K562 (cell line): ENCODE results near the gene EFEMP2. TPM values are rescaled to one million over a fixed set of nuclear protein-coding genes. Genes with fewer than 3 reads are reported as not detected.

Source experiments
- ARHGAP35 ChIP-seq: fragments of 450-650 bp; IDR thresholded peaks from 2 replicates; pipeline ENCODE4 v1.6.1; 2018; ENCODE audit not compliant: partially characterized antibody
- CBX1 ChIP-seq: sonication (generic); IDR thresholded peaks from 2 replicates; pipeline ENCODE4 v1.6.1; 2016; ENCODE audit warnings: antibody characterized with exemption, low read depth, mild to moderate bottlenecking
- DNMT1 ChIP-seq: fragments of 450-650 bp; IDR thresholded peaks from 2 replicates; pipeline ENCODE4 v1.6.1; 2016; ENCODE audit warnings: antibody characterized with exemption, mild to moderate bottlenecking
- ELF1 ChIP-seq: fragments of 200-800 bp; sonication (Bioruptor generic); IDR thresholded peaks from 2 replicates; pipeline ENCODE4 v1.6.1; 2016; ENCODE audit warnings: missing genetic modification characterization, missing compliant biosample characterization
- GABPB2 ChIP-seq: fragments of 250-450 bp; sonication (Bioruptor Pico); conservative IDR thresholded peaks from 2 replicates; pipeline ENCODE4 v1.5.1; 2021; ENCODE audit warnings: mild to moderate bottlenecking
- HDAC3 ChIP-seq: fragments of 450-650 bp; IDR thresholded peaks from 2 replicates; pipeline ENCODE4 v1.6.1; 2018; ENCODE audit warnings: borderline replicate concordance, mild to moderate bottlenecking, moderate library complexity; ENCODE audit not compliant: partially characterized antibody
- MAFK ChIP-seq: IDR thresholded peaks from 2 replicates; pipeline ENCODE4 v1.6.1; 2011; ENCODE audit warnings: low read length, improper control_type of control experiment
- NR3C1 ChIP-seq: sonication (generic); formaldehyde crosslinking; IDR thresholded peaks from 2 replicates; pipeline ENCODE4 v1.8.1; 2022; ENCODE audit warnings: missing genetic modification reagents
- PPARD ChIP-seq: fragments of 250-450 bp; sonication (Bioruptor Pico); IDR thresholded peaks from 2 replicates; pipeline ENCODE4 v1.8.0; 2022; ENCODE audit warnings: inconsistent platforms, mild to moderate bottlenecking, moderate library complexity
- RAD21 ChIP-seq, 2 experiments: fragments of 250-450 bp in 1 of 2; fragments of 450-650 bp in 1 of 2; sonication (Bioruptor Pico) in 1 of 2; formaldehyde crosslinking in 1 of 2; IDR thresholded peaks in 1 of 2; conservative IDR thresholded peaks in 1 of 2; 2 replicates each; pipeline versions ENCODE4 v1.4.0 to v1.8.0; 2020 to 2022; ENCODE audit warnings: mild to moderate bottlenecking in 2 of 2, moderate library complexity in 1 of 2
- RFX7 ChIP-seq: fragments of 250-450 bp; sonication (Bioruptor Pico); IDR thresholded peaks from 2 replicates; pipeline ENCODE4 v1.5.1; 2021; ENCODE audit warnings: mild to moderate bottlenecking
- ZBTB8A ChIP-seq: fragments of 450-650 bp; IDR thresholded peaks from 2 replicates; pipeline ENCODE4 v1.6.1; 2018; ENCODE audit warnings: mild to moderate bottlenecking, moderate library complexity; ENCODE audit not compliant: partially characterized antibody
- ZKSCAN8 ChIP-seq: fragments of 200-800 bp; sonication (Bioruptor generic); IDR thresholded peaks from 2 replicates; pipeline ENCODE4 v1.6.1; 2016; ENCODE audit warnings: missing genetic modification characterization, missing compliant biosample characterization
- ZNF133 ChIP-seq: fragments of 250-450 bp; sonication (Bioruptor Pico); IDR thresholded peaks from 2 replicates; pipeline ENCODE4 v1.4.0; 2020; ENCODE audit warnings: mild to moderate bottlenecking
- ZNF668 ChIP-seq: fragments of 250-450 bp; sonication (Bioruptor Pico); IDR thresholded peaks from 2 replicates; pipeline ENCODE4 v1.8.0; 2022; ENCODE audit warnings: mild to moderate bottlenecking, inconsistent platforms
- polyA plus RNA-seq, 8 experiments: library from polyadenylated mRNA; depleted of rRNA in 4 of 8; stranded (reverse) in 5 of 8; unstranded in 3 of 8; fragments of >200 nt; fragmentation: Nextera tagmentation in 2 of 8; fragmentation: Illumina TruSeq in 1 of 8; extraction: Ambion mirVana in 2 of 8; extraction: Trizol in 1 of 8; gene quantifications; 2 replicates each; pipeline versions ENCODE4 v1.2.1 to v1.2.3, GENCODE V29; 2011 to 2014; ENCODE audit warnings: inconsistent platforms in 1 of 8, missing spikeins in 1 of 8
- total RNA-seq, 7 experiments: library from RNA; depleted of rRNA in 6 of 7; stranded (reverse); fragments of >200 nt in 6 of 7; fragmentation: Illumina TruSeq in 2 of 7; extraction: Trizol in 2 of 7; gene quantifications; 2 replicates each; pipeline versions ENCODE4 v1.2.1 to v1.2.3, GENCODE V29; 2011 to 2021; ENCODE audit warnings: low replicate concordance in 1 of 7
- TF ChIP-seq, protein P1 (sequence below): sonication (generic); formaldehyde crosslinking; IDR thresholded peaks from 2 replicates; pipeline ENCODE4 v1.8.1; 2023; ENCODE audit warnings: mild to moderate bottlenecking, missing genetic modification reagents
- TF ChIP-seq, protein P2 (sequence below): fragments of 450-650 bp; conservative IDR thresholded peaks from 2 replicates; pipeline ENCODE4 v1.6.1; 2016; ENCODE audit warnings: missing genetic modification characterization, low read depth, mild to moderate bottlenecking, missing compliant biosample characterization, moderate library complexity
- TF ChIP-seq, protein P3 (sequence below): fragments of 200-800 bp; sonication (Bioruptor generic); IDR thresholded peaks from 2 replicates; pipeline ENCODE4 v1.6.1; 2017; ENCODE audit warnings: missing genetic modification characterization, missing compliant biosample characterization
- TF ChIP-seq, protein P4 (sequence below): sonication (generic); IDR thresholded peaks from 2 replicates; pipeline ENCODE4 v1.6.1; 2016
- TF ChIP-seq, protein P5 (sequence below): fragments of 450-650 bp; IDR thresholded peaks from 2 replicates; pipeline ENCODE4 v1.6.1; 2017; ENCODE audit warnings: antibody characterized with exemption

The EFEMP2 gene
- total and polyA plus RNA-seq, 9 of the 15 experiments (the other 6 are each of a cell fraction or from before 2014, with no cell fraction given): 0.07 to 2.9 (median 0.69) TPM; not detected in 1

DNA sequence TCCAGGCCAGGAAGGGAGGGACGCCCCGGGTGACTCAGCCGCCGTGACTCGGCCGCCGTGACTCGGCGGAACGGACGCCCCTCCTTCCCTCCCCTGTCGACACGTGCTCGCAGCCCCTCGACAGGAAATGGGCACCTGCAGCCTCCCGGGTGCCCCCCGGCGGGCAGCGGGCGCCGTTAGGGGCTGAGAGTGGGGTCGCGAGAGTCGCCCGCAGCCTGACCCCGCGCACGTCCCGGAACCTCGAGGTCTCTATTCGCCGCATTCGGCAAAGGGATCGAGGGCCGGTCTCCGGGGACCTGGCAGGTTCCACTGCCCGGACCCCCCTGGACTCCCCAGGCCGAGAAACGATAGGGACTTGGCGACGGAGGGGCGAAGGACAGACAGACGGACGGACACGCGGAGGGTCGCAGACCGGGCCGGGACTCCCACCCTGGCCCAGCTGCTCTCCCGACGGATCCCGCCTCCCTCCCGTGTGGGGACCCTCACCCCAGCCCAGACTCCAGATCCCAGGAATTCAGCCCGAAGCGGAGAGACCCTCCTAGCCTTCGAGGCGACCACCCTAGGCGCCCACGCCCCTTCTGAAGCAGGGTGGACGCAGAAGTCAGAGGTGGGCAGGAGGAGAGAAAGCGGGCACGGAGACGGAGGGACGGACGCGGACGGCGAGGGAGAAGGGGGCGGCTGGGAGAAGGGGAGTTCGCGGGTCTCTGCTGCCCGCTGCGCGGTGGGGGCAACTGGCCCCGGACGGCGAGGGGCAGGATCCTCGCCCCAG is 26.9 kb upstream of the EFEMP2 start (continued):
- TF ChIP-seq, protein P1, sequence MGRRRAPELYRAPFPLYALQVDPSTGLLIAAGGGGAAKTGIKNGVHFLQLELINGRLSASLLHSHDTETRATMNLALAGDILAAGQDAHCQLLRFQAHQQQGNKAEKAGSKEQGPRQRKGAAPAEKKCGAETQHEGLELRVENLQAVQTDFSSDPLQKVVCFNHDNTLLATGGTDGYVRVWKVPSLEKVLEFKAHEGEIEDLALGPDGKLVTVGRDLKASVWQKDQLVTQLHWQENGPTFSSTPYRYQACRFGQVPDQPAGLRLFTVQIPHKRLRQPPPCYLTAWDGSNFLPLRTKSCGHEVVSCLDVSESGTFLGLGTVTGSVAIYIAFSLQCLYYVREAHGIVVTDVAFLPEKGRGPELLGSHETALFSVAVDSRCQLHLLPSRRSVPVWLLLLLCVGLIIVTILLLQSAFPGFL (CRISPR knock-in tag): peak; percentile 84; the same call in 1 of the 2 replicates
- TF ChIP-seq NR3C1 (CRISPR knock-in tag): peak; percentile 16; the same call in 1 of the 2 replicates
- TF ChIP-seq, protein P2, sequence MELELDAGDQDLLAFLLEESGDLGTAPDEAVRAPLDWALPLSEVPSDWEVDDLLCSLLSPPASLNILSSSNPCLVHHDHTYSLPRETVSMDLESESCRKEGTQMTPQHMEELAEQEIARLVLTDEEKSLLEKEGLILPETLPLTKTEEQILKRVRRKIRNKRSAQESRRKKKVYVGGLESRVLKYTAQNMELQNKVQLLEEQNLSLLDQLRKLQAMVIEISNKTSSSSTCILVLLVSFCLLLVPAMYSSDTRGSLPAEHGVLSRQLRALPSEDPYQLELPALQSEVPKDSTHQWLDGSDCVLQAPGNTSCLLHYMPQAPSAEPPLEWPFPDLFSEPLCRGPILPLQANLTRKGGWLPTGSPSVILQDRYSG (tag): peak; percentile 61; the same call in 1 of the 2 replicates
- TF ChIP-seq, protein P3, sequence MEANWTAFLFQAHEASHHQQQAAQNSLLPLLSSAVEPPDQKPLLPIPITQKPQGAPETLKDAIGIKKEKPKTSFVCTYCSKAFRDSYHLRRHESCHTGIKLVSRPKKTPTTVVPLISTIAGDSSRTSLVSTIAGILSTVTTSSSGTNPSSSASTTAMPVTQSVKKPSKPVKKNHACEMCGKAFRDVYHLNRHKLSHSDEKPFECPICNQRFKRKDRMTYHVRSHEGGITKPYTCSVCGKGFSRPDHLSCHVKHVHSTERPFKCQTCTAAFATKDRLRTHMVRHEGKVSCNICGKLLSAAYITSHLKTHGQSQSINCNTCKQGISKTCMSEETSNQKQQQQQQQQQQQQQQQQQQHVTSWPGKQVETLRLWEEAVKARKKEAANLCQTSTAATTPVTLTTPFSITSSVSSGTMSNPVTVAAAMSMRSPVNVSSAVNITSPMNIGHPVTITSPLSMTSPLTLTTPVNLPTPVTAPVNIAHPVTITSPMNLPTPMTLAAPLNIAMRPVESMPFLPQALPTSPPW (CRISPR knock-in tag): peak; percentile 74
- peak; percentile 63 for TF ChIP-seq ELF1 (tag)
- TF ChIP-seq RFX7 (CRISPR knock-in tag): no peak
- TF ChIP-seq, protein P4, sequence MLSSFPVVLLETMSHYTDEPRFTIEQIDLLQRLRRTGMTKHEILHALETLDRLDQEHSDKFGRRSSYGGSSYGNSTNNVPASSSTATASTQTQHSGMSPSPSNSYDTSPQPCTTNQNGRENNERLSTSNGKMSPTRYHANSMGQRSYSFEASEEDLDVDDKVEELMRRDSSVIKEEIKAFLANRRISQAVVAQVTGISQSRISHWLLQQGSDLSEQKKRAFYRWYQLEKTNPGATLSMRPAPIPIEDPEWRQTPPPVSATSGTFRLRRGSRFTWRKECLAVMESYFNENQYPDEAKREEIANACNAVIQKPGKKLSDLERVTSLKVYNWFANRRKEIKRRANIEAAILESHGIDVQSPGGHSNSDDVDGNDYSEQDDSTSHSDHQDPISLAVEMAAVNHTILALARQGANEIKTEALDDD: no peak
- no peak for TF ChIP-seq ZBTB8A
- TF ChIP-seq HDAC3: peak; percentile 28
- no peak for TF ChIP-seq ZKSCAN8 (CRISPR knock-in tag)
- peak; percentile 77 for TF ChIP-seq MAFK
- no peak for TF ChIP-seq PPARD
- TF ChIP-seq DNMT1: no peak
- TF ChIP-seq ZNF668: no peak
- TF ChIP-seq, protein P5, sequence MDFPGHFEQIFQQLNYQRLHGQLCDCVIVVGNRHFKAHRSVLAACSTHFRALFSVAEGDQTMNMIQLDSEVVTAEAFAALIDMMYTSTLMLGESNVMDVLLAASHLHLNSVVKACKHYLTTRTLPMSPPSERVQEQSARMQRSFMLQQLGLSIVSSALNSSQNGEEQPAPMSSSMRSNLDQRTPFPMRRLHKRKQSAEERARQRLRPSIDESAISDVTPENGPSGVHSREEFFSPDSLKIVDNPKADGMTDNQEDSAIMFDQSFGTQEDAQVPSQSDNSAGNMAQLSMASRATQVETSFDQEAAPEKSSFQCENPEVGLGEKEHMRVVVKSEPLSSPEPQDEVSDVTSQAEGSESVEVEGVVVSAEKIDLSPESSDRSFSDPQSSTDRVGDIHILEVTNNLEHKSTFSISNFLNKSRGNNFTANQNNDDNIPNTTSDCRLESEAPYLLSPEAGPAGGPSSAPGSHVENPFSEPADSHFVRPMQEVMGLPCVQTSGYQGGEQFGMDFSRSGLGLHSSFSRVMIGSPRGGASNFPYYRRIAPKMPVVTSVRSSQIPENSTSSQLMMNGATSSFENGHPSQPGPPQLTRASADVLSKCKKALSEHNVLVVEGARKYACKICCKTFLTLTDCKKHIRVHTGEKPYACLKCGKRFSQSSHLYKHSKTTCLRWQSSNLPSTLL: no peak
- TF ChIP-seq ARHGAP35: peak; percentile 51
- no peak for TF ChIP-seq GABPB2 (CRISPR knock-in tag)
- no peak for TF ChIP-seq CBX1
- no peak for TF ChIP-seq ZNF133 (CRISPR knock-in tag)
- no peak for TF ChIP-seq RAD21 (CRISPR knock-in tag; conservative IDR thresholded peaks at IDR 0.05 in 1 of 2, IDR thresholded peaks at IDR 0.05 in 1 of 2)
